Upper lobe of left lung (tissue), 6 donors: ENCODE data around the gene MFSD2A. TPM values are rescaled to one million over a fixed set of nuclear protein-coding genes. Genes with fewer than 3 reads are reported as not detected.

Experiments used
- ATAC-seq, 2 donors: fragments of 200-7000 bp; cut with Tn5 transposase; one replicate each; pipeline ENCODE4 v1.9.1; 2022; ENCODE audit warnings: mild to moderate bottlenecking in 2 of 2, moderate library complexity in 2 of 2; ENCODE audit not compliant: low FRiP score in 2 of 2
- DNase-seq, 2 donors: peaks; one replicate each; pipeline ENCODE4 v3.0.0-alpha.2; 2019 to 2020
- H3K27ac ChIP-seq, 4 donors: fragments of 200-600 bp; sonication (generic); one replicate each; pipeline ENCODE4 v1.5.1; 2016 to 2019
- H3K27me3 ChIP-seq, 4 donors: fragments of 200-600 bp; sonication (generic); one replicate each; pipeline ENCODE4 v1.5.1; 2017 to 2019
- H3K36me3 ChIP-seq, 4 donors: fragments of 200-600 bp; sonication (generic); one replicate each; pipeline ENCODE4 v1.5.1; 2016 to 2019
- H3K4me1 ChIP-seq, 4 donors: fragments of 200-600 bp; sonication (generic); one replicate each; pipeline ENCODE4 v1.5.1; 2018 to 2019
- H3K4me3 ChIP-seq, 4 donors: fragments of 200-600 bp; sonication (generic); one replicate each; pipeline ENCODE4 v1.5.1; 2017 to 2019; ENCODE audit warnings: mild to moderate bottlenecking in 2 of 4, moderate library complexity in 1 of 4
- H3K9me3 ChIP-seq, 4 donors: fragments of 200-600 bp; sonication (generic); one replicate each; pipeline ENCODE4 v1.5.1; 2018 to 2019
- CTCF ChIP-seq, 6 experiments: fragments of 450-650 bp in 4 of 6; fragments of 200-600 bp in 2 of 6; sonication (generic) in 2 of 6; IDR thresholded peaks; one replicate each; pipeline ENCODE4 v1.5.1; 2016 to 2019; ENCODE audit warnings: antibody characterized with exemption in 6 of 6
- EP300 ChIP-seq, 4 donors: sonication (generic); formaldehyde crosslinking; IDR thresholded peaks; one replicate each; pipeline ENCODE4 v1.5.1; 2017; ENCODE audit warnings: antibody characterized with exemption in 4 of 4, control low read depth in 2 of 4
- POLR2A ChIP-seq, 4 donors: fragments of 450-650 bp; IDR thresholded peaks; one replicate each; pipeline ENCODE4 v1.5.1; 2016 to 2017; ENCODE audit warnings: antibody characterized with exemption in 4 of 4, mild to moderate bottlenecking in 2 of 4
- POLR2AphosphoS5 ChIP-seq, 2 donors: sonication (generic); formaldehyde crosslinking; IDR thresholded peaks; one replicate each; pipeline ENCODE4 v1.5.1; 2017; ENCODE audit warnings: antibody characterized with exemption in 2 of 2
- WGBS, 2 donors: methylation state at CpG; one replicate each; pipeline ENCODE4 v1.1.5; 2017 to 2018; 5-methylcytosine and 5-hydroxymethylcytosine counted together
- total RNA-seq, 6 donors: library from RNA; depleted of rRNA in 4 of 6; stranded (reverse); fragments of >200 nt in 4 of 6; gene quantifications; one replicate each; pipeline versions ENCODE4 v1.1.0 to v1.2.1, GENCODE V29; 2016 to 2021
- donor health status: DM: no; HTN: no; CAD: no; lungs with moderate emphysema.
- donor health status: DM: no; HTN: yes; CAD: no; lungs with severe emphysema.

The MFSD2A gene
- total RNA-seq, 6 donors from 2014 or later = 63.9 to 196 (median 109) TPM

- Histone ChIP-seq H3K27me3 (no peaks in the 10 kb centered on the region), H3K4me3 (no peak overlapping the region), H3K27ac (peak overlapping the region in 2 of 4 donors; percentile 33 to 42), H3K4me1 (peaks cover 7 to 54% (median 33%) of the 10 kb centered on the region in 4 donors), H3K9me3 (no peaks in the 10 kb centered on the region), H3K36me3 (peaks cover 0 to 15% (median 7%) of the 10 kb centered on the region in 4 donors)
- DNase-seq (no peak), ATAC-seq (no peak)
- WGBS, 2 donors = 91% methylated on average over 4 of the region's 4 CpGs
- TF ChIP-seq CTCF (IDR thresholded peaks at IDR 0.05) = no peak
- peak in 1 of 4 donors; percentile 26 for TF ChIP-seq POLR2A (IDR thresholded peaks at IDR 0.05)
These were observed 9.6 kb downstream of the MFSD2A start for GRCh38 chr1:39964552-39964951.

GRCh38 chr1:39965044-39965443, 10.1 kb downstream of the MFSD2A start:
- Histone ChIP-seq H3K27ac (peak overlapping the region in 2 of 4 donors; percentile 33 to 42), H3K4me1 (peaks cover 2 to 52% (median 33%) of the 10 kb centered on the region in 4 donors), H3K36me3 (peaks cover 0 to 15% (median 7%) of the 10 kb centered on the region in 4 donors), H3K27me3 (no peaks in the 10 kb centered on the region), H3K4me3 (no peak overlapping the region), H3K9me3 (no peaks in the 10 kb centered on the region)
- peak in 1 of 2 donors; percentile 59 for DNase-seq
- 66 to 78% methylated on average over 9 of the region's 9 CpGs for WGBS, 2 donors
- TF ChIP-seq CTCF (IDR thresholded peaks at IDR 0.05) = no peak
- no peak for TF ChIP-seq EP300 (IDR thresholded peaks at IDR 0.05)
- no peak for TF ChIP-seq POLR2A (IDR thresholded peaks at IDR 0.05)
- TF ChIP-seq POLR2AphosphoS5 (IDR thresholded peaks at IDR 0.05) = no peak
- ATAC-seq = no peak

- H3K27ac ChIP-seq = peak overlapping the region in 3 of 4 donors; percentile 48 to 74 (median 73)
- TF ChIP-seq POLR2A (IDR thresholded peaks at IDR 0.05) (no peak), EP300 (IDR thresholded peaks at IDR 0.05) (peak in 1 of 4 donors; percentile 17)
- ATAC-seq (peak in 1 of 2 donors; percentile 11), DNase-seq (peak in 1 of 2 donors; percentile 84)
- 62 to 80% methylated on average over 9 of the region's 9 CpGs for WGBS, 2 donors
- peaks cover 0 to 15% (median 7%) of the 10 kb centered on the region in 4 donors for H3K36me3 ChIP-seq
- peaks cover 2 to 49% (median 37%) of the 10 kb centered on the region in 4 donors for H3K4me1 ChIP-seq
- no peak overlapping the region for H3K4me3 ChIP-seq
- H3K27me3 ChIP-seq = no peaks in the 10 kb centered on the region
- H3K9me3 ChIP-seq = no peaks in the 10 kb centered on the region
These were observed 14.1 kb downstream of the MFSD2A start for GRCh38 chr1:39969048-39969447.

GRCh38 chr1:39969531-39970270, 14.8 kb downstream of the MFSD2A start:
- TF ChIP-seq EP300 (IDR thresholded peaks at IDR 0.05) (no peak), CTCF (IDR thresholded peaks at IDR 0.05) (no peak), POLR2A (IDR thresholded peaks at IDR 0.05) (no peak), POLR2AphosphoS5 (IDR thresholded peaks at IDR 0.05) (peak; percentile 18 to 47)
- DNase-seq (peak; percentile 51 to 91), ATAC-seq (peak in 1 of 2 donors; percentile 67)
- no peaks in the 10 kb centered on the region for H3K27me3 ChIP-seq
- peaks cover 0 to 44% (median 34%) of the 10 kb centered on the region in 4 donors for H3K4me1 ChIP-seq
- H3K27ac ChIP-seq = peak overlapping the region in 3 of 4 donors; percentile 48 to 74 (median 73)
- H3K36me3 ChIP-seq = peaks cover 0 to 15% (median 7%) of the 10 kb centered on the region in 4 donors
- no peaks in the 10 kb centered on the region for H3K9me3 ChIP-seq
- H3K4me3 ChIP-seq = no peak overlapping the region
- 71 to 72% methylated on average over 12 to 13 of the region's 13 CpGs for WGBS, 2 donors

- H3K27ac ChIP-seq = peak overlapping the region in 3 of 4 donors; percentile 18 to 65 (median 45)
These were observed 15.3 kb downstream of the MFSD2A start for GRCh38 chr1:39970274-39970673.

More at GRCh38 chr1:39970274-39970673, 15.3 kb downstream of the MFSD2A start:
- ATAC-seq = no peak
- Histone ChIP-seq H3K4me1 (peaks cover 0 to 39% (median 30%) of the 10 kb centered on the region in 4 donors), H3K27me3 (no peaks in the 10 kb centered on the region), H3K9me3 (no peaks in the 10 kb centered on the region), H3K4me3 (no peak overlapping the region), H3K36me3 (peaks cover 0 to 15% (median 7%) of the 10 kb centered on the region in 4 donors)
- no peak for DNase-seq
- 55 to 61% methylated on average over 4 of the region's 4 CpGs for WGBS, 2 donors
- TF ChIP-seq POLR2AphosphoS5 (IDR thresholded peaks at IDR 0.05) (no peak), CTCF (IDR thresholded peaks at IDR 0.05) (no peak), EP300 (IDR thresholded peaks at IDR 0.05) (no peak), POLR2A (IDR thresholded peaks at IDR 0.05) (no peak)
